Mucosa of rectum (tissue), 2 donors: ENCODE data around the gene METTL13.
"Not testable (repeated sequence)": the region's sequence is repeated elsewhere in the genome, so short reads cannot be mapped to it uniquely, and the experiment has no call there.

Source experiments
- H3K27ac ChIP-seq, 2 donors: one replicate each; pipeline ENCODE4 v1.7.0; 2013; ENCODE audit warnings: inconsistent platforms in 2 of 2, low read depth in 2 of 2, low read length in 2 of 2
- H3K27me3 ChIP-seq, 2 donors: one replicate each; pipeline ENCODE4 v1.7.0; 2013; ENCODE audit warnings: low read length in 2 of 2; ENCODE audit not compliant: control insufficient read depth in 2 of 2, insufficient read depth in 2 of 2
- H3K36me3 ChIP-seq, 2 donors: one replicate each; pipeline ENCODE4 v1.7.0; 2013; ENCODE audit warnings: low read length in 2 of 2; ENCODE audit not compliant: control insufficient read depth in 2 of 2, insufficient read depth in 2 of 2
- H3K4me1 ChIP-seq, 2 donors: one replicate each; pipeline ENCODE4 v1.7.0; 2013; ENCODE audit warnings: low read length in 2 of 2, mild to moderate bottlenecking in 1 of 2; ENCODE audit not compliant: control insufficient read depth in 2 of 2, insufficient read depth in 2 of 2
- H3K4me3 ChIP-seq, 2 donors: one replicate each; pipeline ENCODE4 v1.7.0; 2013; ENCODE audit warnings: low read length in 2 of 2
- H3K9ac ChIP-seq, 2 donors: one replicate each; pipeline ENCODE4 v1.7.0; 2013; ENCODE audit warnings: low read length in 2 of 2, low read depth in 1 of 2, mild to moderate bottlenecking in 1 of 2
- H3K9me3 ChIP-seq, 2 donors: one replicate each; pipeline ENCODE4 v1.7.0; 2013; ENCODE audit warnings: low read length in 2 of 2; ENCODE audit not compliant: control insufficient read depth in 2 of 2
- donor health status: healthy.
- donor health status: Normal muscosa, but diverticular disease.

Gene METTL13

DNA sequence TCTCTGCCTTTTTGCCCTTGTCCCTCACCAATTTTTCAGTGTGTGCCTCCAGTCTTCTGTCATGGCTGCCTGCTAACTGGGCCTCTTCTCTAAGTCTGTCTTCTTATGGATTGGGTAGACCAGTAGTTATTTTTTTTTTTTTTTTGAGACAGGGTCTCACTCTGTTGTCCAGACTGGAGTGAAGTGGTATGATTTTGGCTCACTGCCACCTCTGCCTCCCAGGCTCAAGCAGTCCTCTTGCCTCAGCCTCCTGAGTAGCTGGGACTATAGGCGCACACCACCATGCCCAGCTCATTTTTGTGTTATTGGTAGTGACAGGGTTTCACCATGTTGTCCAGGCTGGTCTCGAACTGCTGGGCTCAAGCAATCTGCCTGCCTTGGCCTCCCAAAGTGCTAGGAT, 18.2 kb downstream of the METTL13 start:
- not testable (repeated sequence) for H3K4me1 ChIP-seq, H3K27me3 ChIP-seq, H3K4me3 ChIP-seq, H3K9me3 ChIP-seq, H3K9ac ChIP-seq, H3K27ac ChIP-seq
- H3K36me3 ChIP-seq, result peaks cover 30 to 37% of the 10 kb centered on the region in 2 donors

DNA sequence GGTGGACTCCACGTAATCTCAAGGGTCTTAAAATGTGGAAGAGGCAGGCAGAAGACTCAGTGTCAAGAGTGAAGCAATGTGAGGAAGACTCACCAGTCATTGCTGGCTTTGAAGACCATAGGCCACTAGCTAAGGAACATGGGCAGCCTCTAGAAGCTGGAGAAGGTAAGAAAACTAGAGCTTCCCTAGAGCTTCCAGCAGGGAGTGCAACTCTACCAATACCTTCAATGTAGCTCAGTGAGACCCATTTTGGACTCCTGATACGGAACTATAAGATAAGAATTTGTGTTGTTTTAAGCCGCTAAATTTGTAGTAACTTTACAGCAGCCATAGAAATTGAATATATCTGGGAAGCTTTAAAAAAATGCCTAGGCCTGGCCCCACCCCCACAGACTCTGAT, 18.9 kb downstream of the METTL13 start:
- H3K27ac ChIP-seq, result no peak overlapping the region
- no peaks in the 10 kb centered on the region for H3K9me3 ChIP-seq

DNA sequence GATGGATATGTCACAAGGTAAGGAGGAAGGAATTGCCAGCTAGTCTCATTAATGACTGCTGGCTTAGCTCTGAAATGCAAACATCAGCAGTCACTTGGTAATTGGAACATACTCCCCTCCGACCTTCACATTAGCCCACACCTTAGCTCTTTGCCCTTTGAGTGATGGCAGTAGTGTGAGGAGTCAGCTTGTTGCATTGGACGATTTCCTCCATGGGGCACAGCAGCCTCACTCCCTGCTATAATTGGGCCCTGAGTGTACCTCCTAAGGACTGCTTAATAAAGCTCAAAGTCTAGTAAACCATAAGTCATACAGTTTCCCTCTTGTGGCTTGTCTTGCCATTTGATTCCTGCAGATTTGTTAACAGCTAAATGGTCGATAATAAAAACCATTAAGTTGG, 19.4 kb downstream of the METTL13 start:
- no peaks in the 10 kb centered on the region for H3K27me3 ChIP-seq
- no peak overlapping the region for H3K4me3 ChIP-seq
- no peaks in the 10 kb centered on the region for H3K4me1 ChIP-seq
- no peak overlapping the region for H3K27ac ChIP-seq
- no peak overlapping the region for H3K9ac ChIP-seq
- no peaks in the 10 kb centered on the region for H3K9me3 ChIP-seq
- peaks cover 19 to 26% of the 10 kb centered on the region in 2 donors for H3K36me3 ChIP-seq

More for the DNA sequence above, 18.9 kb downstream of the METTL13 start:
- Histone ChIP-seq H3K36me3 (peaks cover 24 to 31% of the 10 kb centered on the region in 2 donors), H3K27me3 (no peaks in the 10 kb centered on the region), H3K4me3 (no peak overlapping the region), H3K4me1 (no peaks in the 10 kb centered on the region), H3K9ac (no peak overlapping the region)

DNA sequence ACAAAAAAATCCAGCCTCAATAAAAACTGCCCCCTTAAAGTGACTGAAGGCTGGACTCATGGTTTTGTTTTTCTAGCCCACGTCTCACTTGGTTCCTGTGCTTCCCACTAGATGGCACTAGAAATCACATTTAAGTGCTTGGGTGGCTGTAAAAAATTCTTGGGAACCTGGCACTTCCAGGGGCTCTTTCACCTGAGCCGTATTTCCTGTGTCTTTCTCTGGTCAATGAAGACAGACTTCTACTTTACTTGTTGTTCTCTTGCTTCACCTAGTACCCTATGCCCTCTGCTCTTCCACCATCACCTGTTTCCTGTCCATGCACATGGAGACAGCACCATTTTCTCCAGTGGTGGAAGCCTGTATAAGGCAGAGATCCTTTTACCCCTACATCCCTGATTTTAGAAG, 20.0 kb downstream of the METTL13 start:
- peaks cover 13 to 21% of the 10 kb centered on the region in 2 donors for H3K36me3 ChIP-seq
- H3K4me1 ChIP-seq, result no peaks in the 10 kb centered on the region
- H3K9ac ChIP-seq, result no peak overlapping the region
- H3K9me3 ChIP-seq, result no peaks in the 10 kb centered on the region
- no peak overlapping the region for H3K4me3 ChIP-seq
- H3K27me3 ChIP-seq, result no peaks in the 10 kb centered on the region
- no peak overlapping the region for H3K27ac ChIP-seq

DNA sequence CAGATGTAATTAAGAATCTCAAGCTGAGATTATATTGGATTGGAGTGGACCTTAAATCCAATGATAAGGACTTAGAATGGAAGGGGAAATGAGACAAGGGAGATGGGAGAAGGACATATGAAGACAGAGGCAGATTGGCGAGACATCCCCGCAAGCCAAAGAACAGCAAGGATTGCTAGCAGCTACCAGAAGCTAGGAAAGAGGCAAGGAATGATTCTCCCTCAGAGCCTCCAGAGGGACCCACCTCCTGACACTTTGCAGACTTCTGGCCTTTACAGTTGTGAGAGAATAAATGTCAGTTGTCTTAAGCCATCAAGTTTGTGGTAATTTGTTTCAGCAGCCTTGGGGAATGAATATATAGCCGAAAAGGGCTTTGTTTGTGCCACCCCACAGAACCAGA, 20.7 kb downstream of the METTL13 start:
- H3K4me3 ChIP-seq, result no peak overlapping the region
- H3K9me3 ChIP-seq, result no peaks in the 10 kb centered on the region
- H3K27ac ChIP-seq, result no peak overlapping the region
- H3K9ac ChIP-seq, result no peak overlapping the region
- H3K36me3 ChIP-seq, result peaks cover 6 to 14% of the 10 kb centered on the region in 2 donors
- H3K27me3 ChIP-seq, result no peaks in the 10 kb centered on the region
- H3K4me1 ChIP-seq, result no peaks in the 10 kb centered on the region

DNA sequence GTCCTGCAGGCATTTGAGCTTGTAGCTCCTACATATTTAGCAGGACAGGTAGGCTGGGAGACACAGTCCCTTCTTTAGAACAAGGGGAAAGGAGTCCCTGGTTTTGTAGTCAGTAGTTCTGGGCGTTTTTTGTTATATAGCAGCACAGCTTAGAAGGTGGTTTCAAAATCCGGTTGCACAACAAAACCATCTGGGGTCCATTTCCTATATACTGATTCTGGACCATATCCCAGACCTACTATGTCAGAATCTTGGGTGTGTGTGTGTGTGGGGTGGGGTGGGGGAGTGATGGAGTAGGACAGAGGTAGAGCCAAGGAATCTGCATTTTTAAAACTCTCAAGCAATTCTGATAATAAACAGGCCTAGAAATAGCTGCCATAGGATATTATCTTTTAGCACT, 21.6 kb downstream of the METTL13 start:
- Histone ChIP-seq H3K27me3 (no peaks in the 10 kb centered on the region), H3K4me3 (no peak overlapping the region), H3K36me3 (peaks cover 5 to 6% of the 10 kb centered on the region in 2 donors), H3K9me3 (no peaks in the 10 kb centered on the region), H3K4me1 (no peaks in the 10 kb centered on the region), H3K9ac (no peak overlapping the region), H3K27ac (no peak overlapping the region)

DNA sequence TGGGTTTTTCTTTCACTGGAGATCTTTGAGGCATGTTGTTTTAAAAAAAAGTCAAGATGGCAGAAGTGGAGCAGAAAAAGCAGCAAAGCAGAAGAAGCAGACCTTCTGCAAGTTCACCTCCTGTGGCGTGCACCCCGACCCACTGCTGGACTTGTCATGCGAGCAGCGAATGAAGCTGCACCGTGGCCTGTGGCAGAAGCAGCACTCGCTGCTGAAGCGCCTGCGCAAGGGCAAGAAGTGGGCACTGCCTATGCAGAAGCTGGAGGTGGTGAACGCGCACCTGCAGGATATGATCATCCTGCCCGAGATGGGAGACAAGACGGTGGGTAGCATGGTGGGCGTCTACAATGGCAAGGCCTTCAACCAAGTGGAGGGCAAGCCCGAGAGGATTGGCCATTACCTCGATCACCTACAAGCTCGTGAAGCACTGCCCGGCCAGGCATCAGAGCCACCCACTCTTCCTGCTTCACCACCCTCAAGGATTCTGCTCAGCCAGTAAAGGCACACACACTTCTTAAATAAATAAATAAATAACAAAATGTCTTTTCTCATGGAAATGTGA, 22.1 kb downstream of the METTL13 start:
- no peak overlapping the region for H3K4me3 ChIP-seq
- H3K9ac ChIP-seq, result no peak overlapping the region
- H3K9me3 ChIP-seq, result no peaks in the 10 kb centered on the region
- no peak overlapping the region for H3K27ac ChIP-seq
- H3K27me3 ChIP-seq, result no peaks in the 10 kb centered on the region
- peaks cover 1 to 5% of the 10 kb centered on the region in 2 donors for H3K36me3 ChIP-seq
- no peaks in the 10 kb centered on the region for H3K4me1 ChIP-seq

DNA sequence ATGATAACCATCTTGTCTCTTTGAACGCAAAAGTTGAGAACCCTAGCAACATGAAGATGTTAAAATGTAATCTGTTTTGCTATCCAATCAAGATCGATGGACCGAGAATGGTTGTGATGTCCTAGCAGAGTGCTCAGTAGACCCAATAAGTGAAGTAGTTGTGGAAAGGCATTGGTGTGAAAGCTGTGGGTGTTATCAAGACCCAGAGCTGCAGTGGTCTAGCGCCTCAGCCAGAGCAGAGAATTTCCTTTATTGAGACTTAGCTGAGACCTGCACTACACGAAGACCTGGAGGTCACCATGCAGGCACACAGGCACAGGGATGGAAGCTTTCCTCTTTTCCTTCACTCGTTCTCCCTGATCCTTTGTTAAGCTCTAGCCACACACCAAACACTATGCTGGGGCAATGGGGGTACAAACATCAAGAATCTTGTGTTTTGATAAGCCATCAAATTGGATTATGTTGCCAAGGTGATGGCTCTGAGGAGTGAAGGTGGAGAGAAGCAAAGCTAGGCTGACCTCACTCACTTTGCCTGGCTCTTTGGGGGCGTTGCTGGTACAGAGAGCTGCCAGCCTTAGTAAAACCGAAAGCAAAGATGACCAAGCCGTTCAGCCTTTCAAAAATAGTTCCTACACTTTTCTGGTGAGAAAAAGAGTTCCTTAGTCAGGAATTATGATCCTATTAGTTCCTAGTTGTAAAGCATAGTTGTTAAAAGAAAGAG, 24.1 kb downstream of the METTL13 start:
- H3K9ac ChIP-seq, result no peak overlapping the region
- no peaks in the 10 kb centered on the region for H3K4me1 ChIP-seq
- H3K27ac ChIP-seq, result no peak overlapping the region
- peak overlapping the region in 1 of 2 donors; percentile 22 for H3K4me3 ChIP-seq
- H3K9me3 ChIP-seq, result no peaks in the 10 kb centered on the region
- H3K27me3 ChIP-seq, result no peaks in the 10 kb centered on the region
- H3K36me3 ChIP-seq, result peaks cover 0 to 5% of the 10 kb centered on the region in 2 donors

DNA sequence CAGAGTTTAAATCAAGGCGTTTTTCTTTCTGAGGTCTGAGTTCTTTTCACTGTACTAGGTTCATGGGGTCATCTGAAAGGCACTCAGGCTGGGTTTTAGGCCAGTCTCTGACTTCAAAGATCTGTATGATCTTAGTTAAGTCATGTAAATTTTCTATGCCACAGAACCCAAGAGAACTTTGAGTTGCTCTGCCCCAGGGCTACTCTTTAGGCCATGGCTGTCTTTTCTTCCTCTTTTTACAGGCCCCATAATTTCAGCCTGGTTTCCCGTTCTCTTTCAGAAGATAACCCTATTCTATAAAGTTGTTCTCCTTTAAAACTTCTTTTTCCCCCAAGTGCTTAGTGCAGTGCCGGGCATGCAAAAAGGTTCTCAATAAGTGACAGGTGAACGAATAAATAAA, 26.1 kb downstream of the METTL13 start:
- no peaks in the 10 kb centered on the region for H3K9me3 ChIP-seq
- H3K4me1 ChIP-seq, result no peaks in the 10 kb centered on the region
- no peak overlapping the region for H3K9ac ChIP-seq
- H3K36me3 ChIP-seq, result peaks cover 0 to under 1% of the 10 kb centered on the region in 2 donors
- H3K27ac ChIP-seq, result no peak overlapping the region
- H3K4me3 ChIP-seq, result no peak overlapping the region
- H3K27me3 ChIP-seq, result no peaks in the 10 kb centered on the region

DNA sequence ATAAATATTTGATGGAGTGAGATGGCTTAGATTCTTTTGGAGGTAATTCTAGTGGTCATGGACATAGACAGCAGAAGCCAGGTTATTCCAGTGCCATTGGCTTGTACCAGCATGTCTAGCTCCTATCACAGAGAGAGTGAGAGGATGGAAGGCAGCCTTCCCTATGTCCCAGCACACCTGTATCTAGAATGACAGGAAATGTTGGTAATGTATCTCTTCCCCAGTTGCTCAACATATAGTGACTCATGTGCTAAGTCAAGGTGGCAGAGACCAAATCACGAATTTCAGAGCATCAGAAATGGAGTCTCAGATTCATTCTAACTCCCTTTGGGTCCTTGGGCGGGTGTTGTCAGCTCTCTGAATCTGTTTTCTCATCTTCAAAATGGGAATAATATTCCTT, 28.4 kb downstream of the METTL13 start:
- H3K4me1 ChIP-seq, result no peaks in the 10 kb centered on the region
- H3K27me3 ChIP-seq, result no peaks in the 10 kb centered on the region
- no peaks in the 10 kb centered on the region for H3K36me3 ChIP-seq
- H3K27ac ChIP-seq, result no peak overlapping the region
- H3K9me3 ChIP-seq, result no peaks in the 10 kb centered on the region
- H3K9ac ChIP-seq, result no peak overlapping the region
- H3K4me3 ChIP-seq, result no peak overlapping the region
